Stomach smooth muscle (tissue), 2 donors: ENCODE measurements around the gene RGS1.

Experiments used
- H3K27ac ChIP-seq: one replicate; pipeline ENCODE4 v1.7.0; 2013; ENCODE audit warnings: mild to moderate bottlenecking, low read length, inconsistent platforms
- H3K27me3 ChIP-seq, 2 donors: one replicate each; pipeline ENCODE4 v1.7.0; 2013; ENCODE audit warnings: low read length in 2 of 2; ENCODE audit not compliant: insufficient read depth in 2 of 2, control insufficient read depth in 1 of 2
- H3K36me3 ChIP-seq, 2 donors: one replicate each; pipeline ENCODE4 v1.7.0; 2013; ENCODE audit warnings: low read length in 2 of 2; ENCODE audit not compliant: control insufficient read depth in 2 of 2, insufficient read depth in 2 of 2
- H3K4me1 ChIP-seq: one replicate; pipeline ENCODE4 v1.7.0; 2013; ENCODE audit warnings: low read length; ENCODE audit not compliant: control insufficient read depth, insufficient read depth
- H3K4me3 ChIP-seq, 2 donors: one replicate each; pipeline ENCODE4 v1.7.0; 2013; ENCODE audit warnings: low read length in 2 of 2
- H3K9ac ChIP-seq, 2 donors: one replicate each; pipeline ENCODE4 v1.7.0; 2013; ENCODE audit warnings: low read length in 2 of 2, mild to moderate bottlenecking in 1 of 2
- H3K9me3 ChIP-seq, 2 donors: one replicate each; pipeline ENCODE4 v1.7.0; 2013; ENCODE audit warnings: low read length in 2 of 2; ENCODE audit not compliant: control insufficient read depth in 2 of 2
- donor health status: healthy.
- donor health status: Pancreatic carcinoma.

RGS1 gene

DNA sequence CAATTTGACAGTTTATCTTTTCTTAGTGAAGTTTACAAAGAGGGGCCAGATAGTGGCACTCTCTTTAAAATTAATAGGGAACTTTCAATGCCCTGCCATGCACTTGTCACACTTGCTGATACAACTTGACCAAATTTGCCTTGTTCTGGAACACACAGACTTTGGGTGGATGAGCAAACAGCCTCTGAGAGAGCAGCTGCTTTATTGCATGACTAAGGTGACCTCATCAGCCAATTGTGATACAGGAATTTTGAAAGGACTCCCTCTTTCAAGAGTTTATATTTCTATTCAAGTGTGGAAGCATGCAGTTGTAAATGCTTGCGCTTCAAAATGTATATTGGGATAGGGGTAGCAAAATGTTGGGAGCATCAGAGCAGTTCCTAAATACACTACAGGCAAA lies 2.1 kb upstream of the RGS1 start:
- Histone ChIP-seq H3K36me3 (peaks cover 0 to 5% of the 10 kb centered on the region in 2 donors), H3K9ac (no peak overlapping the region), H3K4me3 (no peak overlapping the region), H3K4me1 (no peaks in the 10 kb centered on the region), H3K9me3 (peaks cover 3 to 10% of the 10 kb centered on the region in 2 donors), H3K27me3 (no peaks in the 10 kb centered on the region), H3K27ac (no peak overlapping the region)

DNA sequence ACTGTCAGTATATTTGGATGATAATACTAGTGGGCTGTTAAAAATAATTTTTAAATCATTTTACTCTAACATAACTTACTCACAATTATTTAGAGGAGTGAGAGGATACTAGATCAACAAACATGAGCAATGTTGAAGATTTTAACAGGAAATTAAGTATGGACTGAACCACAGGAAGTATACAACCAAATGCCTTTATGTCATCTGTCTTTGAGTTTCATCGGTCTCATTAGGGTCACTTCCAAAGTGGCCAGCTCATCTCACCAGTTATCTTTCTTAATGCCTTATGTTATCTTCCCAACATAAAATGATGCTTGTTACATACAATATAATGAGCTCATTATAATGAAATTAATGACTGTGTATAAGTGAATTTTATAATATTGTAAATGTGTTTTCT lies 1.5 kb upstream of the RGS1 start:
- no peak overlapping the region for H3K4me3 ChIP-seq

DNA sequence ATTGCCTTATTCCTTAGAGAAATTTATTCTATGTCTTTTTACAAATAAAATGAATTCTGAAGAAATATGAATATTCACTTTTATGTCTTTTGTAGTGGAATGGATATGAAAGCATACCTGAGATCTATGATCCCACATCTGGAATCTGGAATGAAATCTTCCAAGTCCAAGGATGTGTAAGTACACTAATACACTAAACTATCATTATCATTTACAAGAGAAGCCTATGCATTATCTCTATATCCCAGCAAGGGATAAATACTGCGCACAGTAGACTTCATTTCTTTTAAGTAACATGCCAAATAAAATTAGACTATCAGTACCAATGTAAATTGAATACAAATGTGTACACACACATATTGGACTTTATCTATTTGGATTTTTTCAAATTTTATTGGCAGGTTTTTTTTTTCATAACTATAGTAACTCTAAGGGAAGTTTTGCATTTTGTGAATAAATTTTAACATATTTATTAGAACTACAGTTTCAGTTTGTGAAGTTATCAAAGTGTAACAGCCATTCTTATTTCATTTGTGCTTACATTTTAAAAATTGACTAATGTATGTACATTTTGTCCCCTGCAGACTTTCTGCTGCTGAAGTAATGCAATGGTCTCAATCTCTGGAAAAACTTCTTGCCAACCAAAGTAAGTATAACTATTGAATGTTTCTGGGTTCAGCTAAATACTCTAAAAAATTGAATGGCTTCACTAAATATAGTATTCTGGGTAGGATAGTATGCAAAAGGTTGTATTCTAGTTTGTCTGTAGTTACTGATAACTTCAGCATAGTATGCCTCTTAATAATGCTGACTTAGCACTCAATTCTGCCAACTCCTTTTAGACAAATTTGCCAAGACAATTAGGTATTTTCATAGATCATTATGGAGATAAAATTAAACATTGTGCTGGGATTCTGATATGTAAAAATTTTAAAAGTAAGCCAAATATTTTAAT lies 894 bp downstream of the RGS1 start:
- H3K27me3 ChIP-seq = no peaks in the 10 kb centered on the region
- H3K4me1 ChIP-seq = no peaks in the 10 kb centered on the region
- H3K36me3 ChIP-seq = peaks cover 0 to 8% of the 10 kb centered on the region in 2 donors
- H3K9ac ChIP-seq = peak overlapping the region in 1 of 2 donors; percentile 67
- H3K9me3 ChIP-seq = no peaks in the 10 kb centered on the region
- H3K27ac ChIP-seq = no peak overlapping the region
- peak overlapping the region in 1 of 2 donors; percentile 54 for H3K4me3 ChIP-seq

More for the DNA sequence above, 1.5 kb upstream of the RGS1 start:
- Histone ChIP-seq H3K27me3 (no peaks in the 10 kb centered on the region), H3K36me3 (peaks cover 0 to 8% of the 10 kb centered on the region in 2 donors), H3K9me3 (peaks cover 3 to 10% of the 10 kb centered on the region in 2 donors), H3K27ac (no peak overlapping the region), H3K9ac (no peak overlapping the region), H3K4me1 (no peaks in the 10 kb centered on the region)

DNA sequence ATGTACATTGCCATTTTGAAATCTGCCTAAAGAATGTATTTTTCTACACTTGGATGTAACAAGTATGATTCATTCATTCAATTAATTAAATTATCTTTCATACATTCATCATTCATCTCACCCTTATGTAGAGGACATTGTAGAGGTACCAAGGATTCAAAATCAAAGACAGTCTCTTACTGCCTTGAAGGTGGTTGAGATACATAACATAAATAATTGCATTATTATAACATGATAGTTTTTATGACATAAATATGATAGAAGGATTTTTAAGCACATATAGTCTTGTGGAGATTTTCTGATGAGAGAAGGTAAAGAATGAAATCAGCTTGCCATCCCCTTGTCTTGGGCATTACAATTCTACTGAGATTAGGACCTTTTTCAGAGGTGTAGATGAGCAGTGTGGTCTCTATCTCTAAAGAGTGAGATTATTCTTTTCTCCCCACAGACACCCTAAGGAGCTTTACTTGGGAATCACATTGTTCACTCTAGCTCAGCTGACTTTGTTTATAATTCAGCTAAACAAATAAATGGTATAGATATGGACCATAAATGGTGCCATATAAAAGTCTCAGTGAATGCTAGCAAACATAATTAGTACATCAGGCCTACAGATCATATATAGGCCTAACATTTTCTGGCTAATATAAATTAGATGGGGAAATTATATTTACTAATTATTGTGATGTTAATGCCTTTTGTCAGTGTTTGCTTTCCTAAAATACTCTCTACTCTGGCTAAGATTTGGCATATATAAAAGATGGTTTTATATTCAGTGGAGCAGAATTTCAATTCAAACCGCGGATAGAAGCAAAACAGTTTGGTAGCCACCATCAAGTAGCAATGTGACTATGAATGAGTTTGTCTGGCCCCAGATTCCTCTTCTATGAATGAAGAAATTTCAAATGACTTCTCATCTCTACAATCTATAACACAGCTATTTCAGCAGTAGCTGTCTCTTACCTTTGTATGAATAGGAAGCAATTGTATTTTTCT lies 1.9 kb downstream of the RGS1 start:
- H3K9ac ChIP-seq = peak overlapping the region in 1 of 2 donors; percentile 67
- H3K4me3 ChIP-seq = peak overlapping the region in 1 of 2 donors; percentile 54

DNA sequence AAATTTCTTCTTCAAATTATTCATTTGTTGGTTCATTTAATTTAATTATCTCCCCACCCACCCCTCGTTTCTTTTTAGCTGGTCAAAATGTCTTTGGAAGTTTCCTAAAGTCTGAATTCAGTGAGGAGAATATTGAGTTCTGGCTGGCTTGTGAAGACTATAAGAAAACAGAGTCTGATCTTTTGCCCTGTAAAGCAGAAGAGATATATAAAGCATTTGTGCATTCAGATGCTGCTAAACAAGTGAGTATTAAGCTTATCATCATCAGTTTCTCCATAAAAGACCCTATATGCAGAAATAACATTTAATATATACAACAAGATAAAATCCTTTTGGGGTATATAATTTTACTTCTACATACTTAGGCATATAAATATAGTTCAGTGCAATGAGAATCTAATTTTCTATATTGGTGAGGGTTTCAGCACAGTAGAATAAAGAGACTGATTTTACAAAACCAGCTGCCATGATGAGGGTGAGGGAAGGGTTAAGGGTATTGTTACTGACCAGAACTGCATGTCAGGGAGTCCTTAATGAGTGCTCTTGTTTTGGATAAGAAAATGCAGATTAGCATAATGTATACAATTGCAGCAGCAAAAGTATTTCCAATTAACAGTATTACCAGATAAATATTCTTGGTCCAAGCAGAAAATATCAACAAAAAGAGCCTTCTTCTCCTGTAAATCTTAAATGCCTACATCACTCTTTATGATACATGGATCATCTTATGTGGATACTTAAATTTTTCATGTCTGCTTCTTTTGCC lies 2.8 kb downstream of the RGS1 start:
- Histone ChIP-seq H3K27ac (peak overlapping the region; percentile 37), H3K9ac (peak overlapping the region in 1 of 2 donors; percentile 67), H3K9me3 (no peaks in the 10 kb centered on the region), H3K4me1 (no peaks in the 10 kb centered on the region), H3K36me3 (peaks cover 0 to 8% of the 10 kb centered on the region in 2 donors), H3K4me3 (peak overlapping the region in 1 of 2 donors; percentile 54), H3K27me3 (no peaks in the 10 kb centered on the region)

More for the DNA sequence above, 1.9 kb downstream of the RGS1 start:
- Histone ChIP-seq H3K27ac (peak overlapping the region; percentile 0), H3K4me1 (no peaks in the 10 kb centered on the region), H3K9me3 (no peaks in the 10 kb centered on the region), H3K27me3 (no peaks in the 10 kb centered on the region), H3K36me3 (peaks cover 0 to 8% of the 10 kb centered on the region in 2 donors)

DNA sequence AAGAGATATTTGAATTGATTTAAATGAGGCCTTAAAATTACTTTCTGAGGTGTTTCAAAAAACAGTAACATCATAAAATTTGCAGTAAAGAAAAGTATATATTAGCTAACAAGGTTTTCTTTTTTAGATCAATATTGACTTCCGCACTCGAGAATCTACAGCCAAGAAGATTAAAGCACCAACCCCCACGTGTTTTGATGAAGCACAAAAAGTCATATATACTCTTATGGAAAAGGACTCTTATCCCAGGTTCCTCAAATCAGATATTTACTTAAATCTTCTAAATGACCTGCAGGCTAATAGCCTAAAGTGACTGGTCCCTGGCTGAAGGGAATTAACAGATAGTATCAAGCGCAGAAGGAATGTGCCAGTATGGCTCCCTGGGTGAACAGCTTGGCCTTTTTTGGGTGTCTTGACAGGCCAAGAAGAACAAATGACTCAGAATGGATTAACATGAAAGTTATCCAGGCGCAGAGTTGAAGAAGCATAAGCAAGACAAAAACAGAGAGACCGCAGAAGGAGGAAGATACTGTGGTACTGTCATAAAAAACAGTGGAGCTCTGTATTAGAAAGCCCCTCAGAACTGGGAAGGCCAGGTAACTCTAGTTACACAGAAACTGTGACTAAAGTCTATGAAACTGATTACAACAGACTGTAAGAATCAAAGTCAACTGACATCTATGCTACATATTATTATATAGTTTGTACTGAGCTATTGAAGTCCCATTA lies 3.6 kb downstream of the RGS1 start:
- peaks cover 0 to 8% of the 10 kb centered on the region in 2 donors for H3K36me3 ChIP-seq
- H3K4me3 ChIP-seq = peak overlapping the region in 1 of 2 donors; percentile 54
- peak overlapping the region; percentile 37 for H3K27ac ChIP-seq
- peak overlapping the region in 1 of 2 donors; percentile 67 for H3K9ac ChIP-seq
- H3K4me1 ChIP-seq = no peaks in the 10 kb centered on the region
- no peaks in the 10 kb centered on the region for H3K27me3 ChIP-seq
- H3K9me3 ChIP-seq = no peaks in the 10 kb centered on the region

DNA sequence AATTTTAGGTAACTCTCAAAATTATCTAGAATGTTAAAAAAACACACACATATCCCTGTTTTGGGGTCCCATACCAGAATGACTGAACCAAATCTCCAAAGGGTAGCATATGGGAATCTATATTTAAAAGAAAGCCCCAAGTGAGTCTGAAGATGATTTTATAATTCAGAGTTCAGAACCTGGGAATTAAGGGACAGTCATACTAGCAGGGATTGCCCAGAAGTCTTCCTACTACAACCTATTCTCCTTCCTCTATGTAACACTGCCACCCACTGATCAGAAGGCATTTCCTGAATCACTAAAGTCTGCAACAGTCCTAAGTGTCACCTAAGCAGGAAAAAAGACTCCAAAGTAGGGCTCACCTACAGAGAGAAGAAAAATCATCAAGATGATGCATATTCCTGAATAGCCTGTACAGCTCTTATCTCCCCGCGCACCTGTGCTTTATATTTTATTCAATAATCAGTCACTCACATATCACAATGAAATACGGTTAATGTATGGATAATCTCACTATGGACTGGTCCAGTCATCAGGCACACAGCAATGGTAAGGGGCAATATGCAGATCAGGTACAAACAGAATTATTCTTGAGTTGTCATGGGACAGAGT lies 4.9 kb downstream of the RGS1 start:
- no peaks in the 10 kb centered on the region for H3K9me3 ChIP-seq
- H3K4me3 ChIP-seq = peak overlapping the region in 1 of 2 donors; percentile 41
- no peaks in the 10 kb centered on the region for H3K27me3 ChIP-seq
- H3K9ac ChIP-seq = peak overlapping the region; percentile 13 to 67
- H3K27ac ChIP-seq = no peak overlapping the region
- H3K36me3 ChIP-seq = peaks cover 0 to 8% of the 10 kb centered on the region in 2 donors
- H3K4me1 ChIP-seq = no peaks in the 10 kb centered on the region

DNA sequence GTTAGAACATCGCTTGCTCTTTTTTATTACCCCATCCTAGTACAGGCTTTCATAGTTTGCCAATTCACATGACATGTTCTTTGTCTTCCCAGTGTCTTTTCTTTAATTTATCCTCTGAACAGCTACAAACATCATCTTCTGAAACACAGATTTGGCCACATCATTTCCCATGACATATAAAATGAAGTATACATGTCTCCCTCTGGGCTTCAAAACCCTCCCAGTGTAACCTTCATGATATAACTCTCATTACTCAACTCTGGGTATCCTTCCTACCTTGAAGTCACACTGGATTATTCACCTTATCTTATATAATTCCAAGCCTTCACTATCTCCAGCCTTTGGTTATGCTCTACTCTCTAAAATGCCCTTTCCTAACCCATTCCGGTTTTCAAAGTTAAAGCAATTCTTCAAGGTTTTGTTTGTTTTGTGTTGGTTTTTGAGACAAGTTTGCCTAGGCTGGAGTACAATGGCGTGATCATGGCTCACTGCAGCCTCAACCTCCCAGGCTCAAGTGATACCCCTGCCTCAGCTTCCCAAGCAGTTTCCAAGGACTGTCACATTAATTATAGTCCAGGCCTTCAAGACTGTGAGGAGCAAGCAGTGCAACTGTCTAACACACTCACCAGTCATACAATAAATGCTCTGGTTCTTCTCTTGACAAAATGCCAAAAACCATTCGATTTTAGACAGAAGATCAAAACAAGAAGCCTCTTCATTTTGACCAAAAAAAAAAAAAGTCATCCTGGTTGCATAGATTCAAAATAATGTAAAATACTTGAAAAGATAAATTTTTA lies 5.8 kb downstream of the RGS1 start:
- no peak overlapping the region for H3K4me3 ChIP-seq
- no peaks in the 10 kb centered on the region for H3K9me3 ChIP-seq
- no peak overlapping the region for H3K27ac ChIP-seq
- H3K36me3 ChIP-seq = peaks cover 0 to 8% of the 10 kb centered on the region in 2 donors
- H3K9ac ChIP-seq = no peak overlapping the region
- H3K27me3 ChIP-seq = no peaks in the 10 kb centered on the region
- H3K4me1 ChIP-seq = no peaks in the 10 kb centered on the region

DNA sequence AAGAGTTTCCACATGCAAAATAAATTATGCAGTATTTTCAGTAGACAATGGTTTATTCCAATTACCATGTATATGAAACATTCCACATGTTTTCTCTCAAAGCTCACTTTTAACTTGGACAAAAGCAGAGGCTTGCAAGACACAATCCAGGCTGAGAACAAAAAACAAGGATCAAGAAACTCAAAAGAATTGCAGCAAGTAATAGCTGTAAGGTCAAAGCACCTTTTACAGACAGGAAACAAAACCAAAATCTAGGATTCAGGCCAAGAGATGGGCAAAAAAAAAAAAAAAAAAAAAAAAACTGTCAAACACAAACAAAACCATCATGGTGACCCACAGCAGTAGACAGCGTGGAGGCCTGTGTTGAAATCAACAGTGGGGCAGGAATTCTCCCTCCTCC lies 9.3 kb downstream of the RGS1 start:
- H3K9me3 ChIP-seq = no peaks in the 10 kb centered on the region
- H3K9ac ChIP-seq = no peak overlapping the region
- H3K4me3 ChIP-seq = no peak overlapping the region
- H3K4me1 ChIP-seq = no peaks in the 10 kb centered on the region
- no peak overlapping the region for H3K27ac ChIP-seq
- H3K27me3 ChIP-seq = no peaks in the 10 kb centered on the region
- H3K36me3 ChIP-seq = no peaks in the 10 kb centered on the region
